CD4-positive, alpha-beta T cell treated with Interleukin-6 at 100 ng/mL for 8 hours (primary cell): ENCODE measurements around the gene TRPM2.

ENCODE experiments used
- DNase-seq: peaks from one replicate; pipeline ENCODE4 v3.0.0-alpha.2; 2020; ENCODE audit warnings: mixed read lengths, low spot score

Gene TRPM2

GRCh38 chr21:44485254-44485793, 131.9 kb downstream of the TRPM2 start:
- peak; percentile 42 for DNase-seq

GRCh38 chr21:44485796-44486195, 132.4 kb downstream of the TRPM2 start:
- no peak for DNase-seq

GRCh38 chr21:44486302-44486701, 132.9 kb downstream of the TRPM2 start:
- no peak for DNase-seq

- peak; percentile 30 for DNase-seq
Observed at GRCh38 chr21:44487831-44488230, 134.4 kb downstream of the TRPM2 start.

- DNase-seq, result no peak
Observed at GRCh38 chr21:44489962-44490361, 136.5 kb downstream of the TRPM2 start.

GRCh38 chr21:44490405-44490804, 137.0 kb downstream of the TRPM2 start:
- DNase-seq, result no peak

GRCh38 chr21:44490816-44491215, 137.4 kb downstream of the TRPM2 start:
- no peak for DNase-seq
